HepG2 (cell line): ENCODE data around the gene ZC3H8. TPM values are rescaled to one million over a fixed set of nuclear protein-coding genes. Genes with fewer than 3 reads are reported as not detected.

Experiments
- GABPA ChIP-seq, 2 experiments: IDR thresholded peaks; 2 replicates each; pipeline ENCODE4 v1.6.1; 2011 to 2016; ENCODE audit warnings: low read depth in 2 of 2, low read length in 1 of 2, missing biosample characterization in 1 of 2, missing genetic modification characterization in 1 of 2
- HES4 ChIP-seq: sonication (generic); formaldehyde crosslinking; IDR thresholded peaks from 2 replicates; pipeline ENCODE4 v1.9.0; 2021; ENCODE audit warnings: mild to moderate bottlenecking, missing genetic modification reagents, borderline replicate concordance
- HIVEP1 ChIP-seq: sonication (generic); formaldehyde crosslinking; IDR thresholded peaks from 2 replicates; pipeline ENCODE4 v1.4.0; 2020; ENCODE audit warnings: mild to moderate bottlenecking, missing genetic modification reagents
- IKZF4 ChIP-seq: sonication (generic); formaldehyde crosslinking; IDR thresholded peaks from 2 replicates; pipeline ENCODE4 v1.5.1; 2020; ENCODE audit warnings: borderline replicate concordance, mild to moderate bottlenecking, low read depth, missing genetic modification reagents; ENCODE audit errors: not compliant biosample characterization
- MYC ChIP-seq: sonication (generic); formaldehyde crosslinking; IDR thresholded peaks from 2 replicates; pipeline ENCODE4 v1.9.0; 2021; ENCODE audit warnings: missing genetic modification reagents, borderline replicate concordance
- NAIF1 ChIP-seq: sonication (generic); formaldehyde crosslinking; IDR thresholded peaks from 2 replicates; pipeline ENCODE4 v1.5.0; 2020; ENCODE audit warnings: mild to moderate bottlenecking, missing genetic modification reagents, borderline replicate concordance
- NR2F6 ChIP-seq, 2 experiments: IDR thresholded peaks; 2 replicates each; pipeline ENCODE4 v1.6.1; 2016; ENCODE audit warnings: antibody characterized with exemption in 1 of 2, mild to moderate bottlenecking in 1 of 2
- SMYD3 ChIP-seq: sonication (generic); formaldehyde crosslinking; IDR thresholded peaks from 2 replicates; pipeline ENCODE4 v1.8.1; 2023; ENCODE audit warnings: mild to moderate bottlenecking, missing genetic modification reagents
- THYN1 ChIP-seq: sonication (generic); formaldehyde crosslinking; IDR thresholded peaks from 2 replicates; pipeline ENCODE4 v1.8.1; 2023; ENCODE audit warnings: low read depth, mild to moderate bottlenecking, moderate library complexity, missing genetic modification reagents, borderline replicate concordance
- U2AF1 ChIP-seq: fragments of 200-400 bp; formaldehyde crosslinking; optimal IDR thresholded peaks from 2 replicates; pipeline ENCODE3; 2017; ENCODE audit warnings: mild to moderate bottlenecking, low read depth, low read length
- ZNF10 ChIP-seq: sonication (generic); formaldehyde crosslinking; IDR thresholded peaks from 2 replicates; pipeline ENCODE4 v1.4.0; 2020; ENCODE audit warnings: mild to moderate bottlenecking, low read depth, missing genetic modification reagents, borderline replicate concordance
- ZNF24 ChIP-seq: fragments of 450-650 bp; IDR thresholded peaks from 2 replicates; pipeline ENCODE4 v1.6.1; 2017; ENCODE audit warnings: antibody characterized with exemption, mild to moderate bottlenecking
- ZNF282 ChIP-seq: fragments of 450-650 bp; IDR thresholded peaks from 2 replicates; pipeline ENCODE4 v1.6.1; 2018; ENCODE audit not compliant: partially characterized antibody
- ZNF382 ChIP-seq: sonication (generic); formaldehyde crosslinking; IDR thresholded peaks from 2 replicates; pipeline ENCODE4 v1.5.0; 2020; ENCODE audit warnings: missing genetic modification reagents, mild to moderate bottlenecking, borderline replicate concordance
- ZNF777 ChIP-seq: sonication (generic); formaldehyde crosslinking; IDR thresholded peaks from 2 replicates; pipeline ENCODE4 v1.4.0; 2020; ENCODE audit warnings: missing genetic modification reagents
- ZZZ3 ChIP-seq: sonication (generic); formaldehyde crosslinking; IDR thresholded peaks from 2 replicates; pipeline ENCODE4 v1.4.0; 2020; ENCODE audit warnings: missing genetic modification reagents, mild to moderate bottlenecking, borderline replicate concordance
- polyA plus RNA-seq, 8 experiments: library from polyadenylated mRNA; depleted of rRNA in 3 of 8; stranded (reverse) in 7 of 8; unstranded in 1 of 8; fragments of >200 nt; fragmentation: Illumina TruSeq in 4 of 8; extraction: Trizol in 4 of 8; gene quantifications; 2 replicates each; pipeline versions ENCODE4 v1.2.1 to v1.2.3, GENCODE V29; 2011 to 2016; ENCODE audit warnings: low read depth in 4 of 8, missing spikeins in 1 of 8, mixed read lengths in 1 of 8; ENCODE audit not compliant: insufficient read depth in 1 of 8
- total RNA-seq, 5 experiments: library from RNA; depleted of rRNA; stranded (reverse); fragments of >200 nt; fragmentation: Illumina TruSeq; extraction: Trizol; gene quantifications; 2 replicates each; pipeline ENCODE4 v1.2.3, GENCODE V29; 2016; ENCODE audit warnings: low read depth in 1 of 5
- TF ChIP-seq, protein P1 (sequence below): sonication (generic); formaldehyde crosslinking; IDR thresholded peaks from 2 replicates; pipeline ENCODE4 v1.4.0; 2020; ENCODE audit warnings: low read depth, mild to moderate bottlenecking, missing genetic modification reagents
- TF ChIP-seq, protein P2 (sequence below): sonication (generic); formaldehyde crosslinking; conservative IDR thresholded peaks from 2 replicates; pipeline ENCODE4 v1.5.0; 2020; ENCODE audit warnings: missing genetic modification reagents
- TF ChIP-seq, protein P3 (sequence below): sonication (generic); formaldehyde crosslinking; IDR thresholded peaks from 2 replicates; pipeline ENCODE4 v1.4.0; 2020; ENCODE audit warnings: missing genetic modification reagents
- TF ChIP-seq, protein P4 (sequence below): sonication (generic); formaldehyde crosslinking; IDR thresholded peaks from 2 replicates; pipeline ENCODE4 v1.4.0; 2020; ENCODE audit warnings: missing genetic modification reagents
- TF ChIP-seq, protein P5 (sequence below): sonication (generic); formaldehyde crosslinking; IDR thresholded peaks from 2 replicates; pipeline ENCODE4 v1.8.0; 2022; ENCODE audit warnings: missing genetic modification reagents, mild to moderate bottlenecking, inconsistent platforms, borderline replicate concordance

The ZC3H8 gene
- total and polyA plus RNA-seq, 2 of the 13 experiments (the other 11 are each of a cell fraction or from before 2014, with no cell fraction given): 4.5 to 17.0 TPM

DNA sequence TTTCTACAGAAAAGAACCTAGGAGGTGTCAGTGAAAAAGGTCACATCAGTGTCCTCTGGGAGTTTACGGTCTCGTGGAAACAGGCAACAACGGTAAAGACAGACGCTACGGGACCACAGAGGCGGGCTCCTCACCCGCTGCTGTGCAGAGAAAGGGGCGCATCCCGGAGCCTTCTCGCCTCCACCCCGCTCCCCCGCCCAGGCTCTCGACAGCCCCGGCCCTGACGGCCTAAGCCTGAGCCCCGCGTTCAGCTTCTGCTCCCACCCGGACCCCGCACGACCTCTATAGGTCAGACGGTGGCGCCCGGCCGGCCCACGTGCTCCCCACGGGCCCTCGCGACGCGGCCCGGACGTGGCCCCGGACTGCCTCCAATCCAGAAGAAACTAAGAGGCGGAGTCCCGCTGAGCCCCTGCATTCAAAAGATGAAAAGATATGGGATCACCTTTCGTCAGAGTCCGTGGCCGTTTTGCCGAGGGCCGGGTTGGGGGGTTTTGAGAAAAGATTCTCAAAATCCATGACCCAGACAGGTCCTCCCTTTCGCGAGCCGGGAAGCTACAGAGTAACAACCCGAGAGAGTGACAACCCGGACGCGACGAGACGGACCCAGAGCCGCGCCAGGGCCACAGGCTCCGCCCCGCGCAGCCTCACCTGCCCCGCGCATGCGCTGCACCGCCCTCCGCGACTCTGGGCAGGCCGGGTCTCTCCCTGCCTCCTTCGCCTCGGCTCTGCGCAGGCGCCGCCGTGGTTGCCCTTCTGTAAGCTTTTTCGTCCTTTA, at the start of gene ZC3H8 (continued):
- TF ChIP-seq, protein P1, sequence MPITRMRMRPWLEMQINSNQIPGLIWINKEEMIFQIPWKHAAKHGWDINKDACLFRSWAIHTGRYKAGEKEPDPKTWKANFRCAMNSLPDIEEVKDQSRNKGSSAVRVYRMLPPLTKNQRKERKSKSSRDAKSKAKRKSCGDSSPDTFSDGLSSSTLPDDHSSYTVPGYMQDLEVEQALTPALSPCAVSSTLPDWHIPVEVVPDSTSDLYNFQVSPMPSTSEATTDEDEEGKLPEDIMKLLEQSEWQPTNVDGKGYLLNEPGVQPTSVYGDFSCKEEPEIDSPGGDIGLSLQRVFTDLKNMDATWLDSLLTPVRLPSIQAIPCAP (CRISPR knock-in tag): 0 out of 2 replicates have a peak, but pooled peaks have one; percentile 81
- TF ChIP-seq ZNF382 (CRISPR knock-in tag): no peak
- TF ChIP-seq SMYD3: 0 out of 2 replicates have a peak, but pooled peaks have one; percentile 63
- TF ChIP-seq GABPA (IDR thresholded peaks at IDR 0.05; ENCODE audit: low read depth, low read length): no peak
- no peak for TF ChIP-seq GABPA (CRISPR knock-in tag; IDR thresholded peaks at IDR 0.05; ENCODE audit: low read depth)
- peak; percentile 95 for TF ChIP-seq HIVEP1 (CRISPR knock-in tag)
- peak; percentile 99 for TF ChIP-seq MYC (CRISPR knock-in tag)
- 0 out of 2 replicates have a peak, but pooled peaks have one; percentile 46 for TF ChIP-seq NAIF1 (CRISPR knock-in tag)
- TF ChIP-seq ZZZ3: peak; percentile 73; the same call in 1 of the 2 replicates
- TF ChIP-seq, protein P2, sequence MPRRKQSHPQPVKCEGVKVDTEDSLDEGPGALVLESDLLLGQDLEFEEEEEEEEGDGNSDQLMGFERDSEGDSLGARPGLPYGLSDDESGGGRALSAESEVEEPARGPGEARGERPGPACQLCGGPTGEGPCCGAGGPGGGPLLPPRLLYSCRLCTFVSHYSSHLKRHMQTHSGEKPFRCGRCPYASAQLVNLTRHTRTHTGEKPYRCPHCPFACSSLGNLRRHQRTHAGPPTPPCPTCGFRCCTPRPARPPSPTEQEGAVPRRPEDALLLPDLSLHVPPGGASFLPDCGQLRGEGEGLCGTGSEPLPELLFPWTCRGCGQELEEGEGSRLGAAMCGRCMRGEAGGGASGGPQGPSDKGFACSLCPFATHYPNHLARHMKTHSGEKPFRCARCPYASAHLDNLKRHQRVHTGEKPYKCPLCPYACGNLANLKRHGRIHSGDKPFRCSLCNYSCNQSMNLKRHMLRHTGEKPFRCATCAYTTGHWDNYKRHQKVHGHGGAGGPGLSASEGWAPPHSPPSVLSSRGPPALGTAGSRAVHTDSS: no peak
- peak; percentile 93 for TF ChIP-seq HES4 (CRISPR knock-in tag)
- peak; percentile 63 for TF ChIP-seq U2AF1
- no peak for TF ChIP-seq THYN1 (CRISPR knock-in tag)
- TF ChIP-seq, protein P3, sequence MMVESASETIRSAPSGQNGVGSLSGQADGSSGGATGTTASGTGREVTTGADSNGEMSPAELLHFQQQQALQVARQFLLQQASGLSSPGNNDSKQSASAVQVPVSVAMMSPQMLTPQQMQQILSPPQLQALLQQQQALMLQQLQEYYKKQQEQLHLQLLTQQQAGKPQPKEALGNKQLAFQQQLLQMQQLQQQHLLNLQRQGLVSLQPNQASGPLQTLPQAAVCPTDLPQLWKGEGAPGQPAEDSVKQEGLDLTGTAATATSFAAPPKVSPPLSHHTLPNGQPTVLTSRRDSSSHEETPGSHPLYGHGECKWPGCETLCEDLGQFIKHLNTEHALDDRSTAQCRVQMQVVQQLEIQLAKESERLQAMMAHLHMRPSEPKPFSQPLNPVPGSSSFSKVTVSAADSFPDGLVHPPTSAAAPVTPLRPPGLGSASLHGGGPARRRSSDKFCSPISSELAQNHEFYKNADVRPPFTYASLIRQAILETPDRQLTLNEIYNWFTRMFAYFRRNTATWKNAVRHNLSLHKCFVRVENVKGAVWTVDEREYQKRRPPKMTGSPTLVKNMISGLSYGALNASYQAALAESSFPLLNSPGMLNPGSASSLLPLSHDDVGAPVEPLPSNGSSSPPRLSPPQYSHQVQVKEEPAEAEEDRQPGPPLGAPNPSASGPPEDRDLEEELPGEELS (CRISPR knock-in tag): no peak
- TF ChIP-seq ZNF24: no peak
- TF ChIP-seq IKZF4: peak; percentile 29
- TF ChIP-seq, protein P4, sequence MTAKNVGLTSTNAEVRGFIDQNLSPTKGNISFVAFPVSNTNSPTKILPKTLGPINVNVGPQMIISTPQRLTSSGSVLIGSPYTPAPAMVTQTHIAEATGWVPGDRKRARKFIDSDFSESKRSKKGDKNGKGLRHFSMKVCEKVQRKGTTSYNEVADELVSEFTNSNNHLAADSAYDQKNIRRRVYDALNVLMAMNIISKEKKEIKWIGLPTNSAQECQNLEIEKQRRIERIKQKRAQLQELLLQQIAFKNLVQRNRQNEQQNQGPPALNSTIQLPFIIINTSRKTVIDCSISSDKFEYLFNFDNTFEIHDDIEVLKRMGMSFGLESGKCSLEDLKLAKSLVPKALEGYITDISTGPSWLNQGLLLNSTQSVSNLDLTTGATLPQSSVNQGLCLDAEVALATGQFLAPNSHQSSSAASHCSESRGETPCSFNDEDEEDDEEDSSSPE (CRISPR knock-in tag): peak; percentile 78
- TF ChIP-seq, protein P5, sequence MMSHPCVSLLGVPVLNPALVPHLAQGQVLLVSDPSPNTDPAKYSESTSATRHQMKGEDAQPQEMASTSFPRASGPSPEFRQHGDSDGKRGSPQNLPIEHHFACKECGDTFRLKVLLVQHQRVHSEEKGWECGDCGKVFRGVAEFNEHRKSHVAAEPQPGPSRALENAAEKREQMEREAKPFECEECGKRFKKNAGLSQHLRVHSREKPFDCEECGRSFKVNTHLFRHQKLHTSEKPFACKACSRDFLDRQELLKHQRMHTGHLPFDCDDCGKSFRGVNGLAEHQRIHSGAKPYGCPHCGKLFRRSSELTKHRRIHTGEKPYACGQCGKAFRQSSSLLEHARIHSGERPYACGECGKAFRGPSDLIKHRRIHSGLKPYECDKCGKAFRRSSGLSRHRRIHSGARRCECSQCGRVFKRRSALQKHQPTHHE (CRISPR knock-in tag): peak; percentile 79
- peak; percentile 92 for TF ChIP-seq ZNF777 (CRISPR knock-in tag)
- TF ChIP-seq ZNF10: no peak
- 0 out of 2 replicates have a peak, but pooled peaks have one; percentile 11 for TF ChIP-seq NR2F6 (IDR thresholded peaks at IDR 0.05)
- peak; percentile 77 for TF ChIP-seq NR2F6 (CRISPR knock-in tag; IDR thresholded peaks at IDR 0.05)
- no peak for TF ChIP-seq ZNF282
